ENCODE measurements around the gene RPL38. TPM values are rescaled to one million over a fixed set of nuclear protein-coding genes. Genes with fewer than 3 reads are reported as not detected.

The RPL38 gene
- polyA plus RNA-seq, 1 of the 3 experiments (the other 2 are of a cell fraction) = 4,154 TPM

GRCh38 chr17:74190154-74190553 is 13.3 kb upstream of the RPL38 start:
- H3K9me3 ChIP-seq = no peaks in the 10 kb centered on the region
- TF ChIP-seq, protein P1, sequence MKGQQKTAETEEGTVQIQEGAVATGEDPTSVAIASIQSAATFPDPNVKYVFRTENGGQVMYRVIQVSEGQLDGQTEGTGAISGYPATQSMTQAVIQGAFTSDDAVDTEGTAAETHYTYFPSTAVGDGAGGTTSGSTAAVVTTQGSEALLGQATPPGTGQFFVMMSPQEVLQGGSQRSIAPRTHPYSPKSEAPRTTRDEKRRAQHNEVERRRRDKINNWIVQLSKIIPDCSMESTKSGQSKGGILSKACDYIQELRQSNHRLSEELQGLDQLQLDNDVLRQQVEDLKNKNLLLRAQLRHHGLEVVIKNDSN (IDR thresholded peaks at IDR 0.05; ENCODE audit: borderline replicate concordance, low read depth) = peak; percentile 91
- TF ChIP-seq, protein P2, sequence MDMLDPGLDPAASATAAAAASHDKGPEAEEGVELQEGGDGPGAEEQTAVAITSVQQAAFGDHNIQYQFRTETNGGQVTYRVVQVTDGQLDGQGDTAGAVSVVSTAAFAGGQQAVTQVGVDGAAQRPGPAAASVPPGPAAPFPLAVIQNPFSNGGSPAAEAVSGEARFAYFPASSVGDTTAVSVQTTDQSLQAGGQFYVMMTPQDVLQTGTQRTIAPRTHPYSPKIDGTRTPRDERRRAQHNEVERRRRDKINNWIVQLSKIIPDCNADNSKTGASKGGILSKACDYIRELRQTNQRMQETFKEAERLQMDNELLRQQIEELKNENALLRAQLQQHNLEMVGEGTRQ (IDR thresholded peaks at IDR 0.05; ENCODE audit: borderline replicate concordance, low read depth, low read length) = peak; percentile 61; the same call in 1 of the 2 replicates
- no peak for TF ChIP-seq REST (IDR thresholded peaks at IDR 0.05; ENCODE audit: low read depth, low read length)
- no peak overlapping the region for H2AFZ ChIP-seq (ENCODE audit: low read depth)
- H3K27ac ChIP-seq (ENCODE audit: low read depth in 2 of 2, low read length in 1 of 2) = no peak overlapping the region
- no peaks in the 10 kb centered on the region for H3K79me2 ChIP-seq (ENCODE audit: insufficient read depth)
- H4K20me1 ChIP-seq (ENCODE audit: insufficient read depth) = no peaks in the 10 kb centered on the region
- 13% methylated on average over 2 of the region's 2 CpGs for WGBS (ENCODE audit: low lambda C conversion rate)
- no peak overlapping the region for H3K4me2 ChIP-seq
- H3K9me2 ChIP-seq = no peaks in the 10 kb centered on the region
- peaks cover 0 to 9% of the 10 kb centered on the region in 2 experiments; a peak in 1 of 4 replicates for H3K4me1 ChIP-seq (ENCODE audit: control insufficient read depth in 1 of 2, insufficient read depth in 2 of 2, low read depth in 1 of 2, low read length in 1 of 2)
- H3K36me3 ChIP-seq (replicated peaks in 1 of 2; ENCODE audit: control insufficient read depth in 1 of 2, insufficient read depth in 2 of 2, low read length in 1 of 2) = no peaks in the 10 kb centered on the region
- no peak overlapping the region for H3K4me3 ChIP-seq (ENCODE audit: low read depth in 2 of 2, low read length in 1 of 2)
- peaks cover 12% of the 10 kb centered on the region for H3K27me3 ChIP-seq (ENCODE audit: insufficient read depth)
- CTCF ChIA-PET = interaction anchor here (1.0 to 18.5 kb wide), 6 partner anchors 8 to 761 kb away, joined by 3 to 284 read pairs (median 6); partner anchors contain the start of gene RPL38
- no peaks in the 10 kb centered on the region for H3F3A ChIP-seq (replicated peaks; ENCODE audit: insufficient read depth)
- DNase-seq = peak; percentile 90
- POLR2A ChIA-PET = interaction anchor here (0.6 kb wide), 1 partner anchor 14 kb away, joined by 3 read pairs; the partner anchor contains the start of gene RPL38
- no peak overlapping the region for H3K9ac ChIP-seq

GRCh38 chr17:74190807-74191406 is 12.6 kb upstream of the RPL38 start:
- 33% methylated on average over 6 of the region's 6 CpGs for WGBS (ENCODE audit: low lambda C conversion rate)
- ChIA-PET POLR2A (no interaction called here), CTCF (interaction anchor here (0.6 to 18.5 kb wide), 8 partner anchors 9 to 762 kb away, joined by 3 to 284 read pairs (median 4); partner anchors contain the start of gene RPL38)
- no peaks in the 10 kb centered on the region for H3F3A ChIP-seq (replicated peaks; ENCODE audit: insufficient read depth)
- H2AFZ ChIP-seq (ENCODE audit: low read depth) = no peak overlapping the region
- H4K20me1 ChIP-seq (ENCODE audit: insufficient read depth) = no peaks in the 10 kb centered on the region
- H3K9ac ChIP-seq = no peak overlapping the region
- H3K9me2 ChIP-seq = no peaks in the 10 kb centered on the region
- no peak overlapping the region for H3K4me2 ChIP-seq
- no peaks in the 10 kb centered on the region for H3K79me2 ChIP-seq (ENCODE audit: insufficient read depth)
- no peaks in the 10 kb centered on the region for H3K9me3 ChIP-seq
- H3K27me3 ChIP-seq (ENCODE audit: insufficient read depth) = peaks cover 19% of the 10 kb centered on the region
- H3K36me3 ChIP-seq (replicated peaks in 1 of 2; ENCODE audit: control insufficient read depth in 1 of 2, insufficient read depth in 2 of 2, low read length in 1 of 2) = no peaks in the 10 kb centered on the region
- H3K4me1 ChIP-seq (ENCODE audit: control insufficient read depth in 1 of 2, insufficient read depth in 2 of 2, low read depth in 1 of 2, low read length in 1 of 2) = peaks cover 0 to 9% of the 10 kb centered on the region in 2 experiments; a peak in 1 of 4 replicates
- no peak overlapping the region for H3K27ac ChIP-seq (ENCODE audit: low read depth in 2 of 2, low read length in 1 of 2)
- TF ChIP-seq EZH2phosphoT487 (IDR thresholded peaks at IDR 0.05; ENCODE audit: borderline replicate concordance, low read depth) (no peak), MEF2A (IDR thresholded peaks at IDR 0.05; ENCODE audit: borderline replicate concordance, low read depth) (no peak), YY1 (IDR thresholded peaks at IDR 0.05; ENCODE audit: low read depth) (no peak), REST (IDR thresholded peaks at IDR 0.05; ENCODE audit: low read depth, low read length) (peak; percentile 95), RFX5 (IDR thresholded peaks at IDR 0.05; ENCODE audit: low read length) (no peak), NRF1 (IDR thresholded peaks at IDR 0.05; ENCODE audit: low read depth, low read length) (no peak)
- TF ChIP-seq, protein P2 (IDR thresholded peaks at IDR 0.05; ENCODE audit: borderline replicate concordance, low read depth, low read length) = no peak
- TF ChIP-seq, protein P3, sequence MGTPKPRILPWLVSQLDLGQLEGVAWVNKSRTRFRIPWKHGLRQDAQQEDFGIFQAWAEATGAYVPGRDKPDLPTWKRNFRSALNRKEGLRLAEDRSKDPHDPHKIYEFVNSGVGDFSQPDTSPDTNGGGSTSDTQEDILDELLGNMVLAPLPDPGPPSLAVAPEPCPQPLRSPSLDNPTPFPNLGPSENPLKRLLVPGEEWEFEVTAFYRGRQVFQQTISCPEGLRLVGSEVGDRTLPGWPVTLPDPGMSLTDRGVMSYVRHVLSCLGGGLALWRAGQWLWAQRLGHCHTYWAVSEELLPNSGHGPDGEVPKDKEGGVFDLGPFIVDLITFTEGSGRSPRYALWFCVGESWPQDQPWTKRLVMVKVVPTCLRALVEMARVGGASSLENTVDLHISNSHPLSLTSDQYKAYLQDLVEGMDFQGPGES (IDR thresholded peaks at IDR 0.05; ENCODE audit: low read depth, low read length) = no peak
- H3K4me3 ChIP-seq (ENCODE audit: low read depth in 2 of 2, low read length in 1 of 2) = no peak overlapping the region
- DNase-seq = no peak

All from SK-N-SH (cell line).